Measurements from ENCODE around the gene ACO1. TPM values are rescaled to one million over a fixed set of nuclear protein-coding genes. Genes with fewer than 3 reads are reported as not detected.
A peak's percentile ranks its signal among the peaks of the same experiment; 100 is the strongest.

Gene ACO1
- total and polyA plus RNA-seq, 9 of the 15 experiments (the other 6 are each of a cell fraction or from before 2014, with no cell fraction given), result 0.96 to 29.7 (median 16.9) TPM

- in situ Hi-C loops (cut with MboI) (loop anchor here (25.0 kb wide), 1 partner anchor 861 kb away; the partner anchor contains the start of gene SPINK4), intact Hi-C loops (cut with micrococcal nuclease) (no loop called here)
- H3K4me2 ChIP-seq (ENCODE audit: insufficient read depth, low read length), result no peak overlapping the region
- H3K9me3 ChIP-seq (replicated peaks; ENCODE audit: control insufficient read depth, insufficient read depth, low read depth, low read length), result no peaks in the 10 kb centered on the region
- H3K27ac ChIP-seq (ENCODE audit: extremely low read depth, low read depth, low read length), result no peak overlapping the region
- ChIA-PET POLR2A (no interaction called here), CTCF (ENCODE audit: low intra/inter-chr PET ratio) (interaction anchor here (1.3 kb wide), 1 partner anchor 592 kb away, joined by 4 read pairs; no protein-coding TSS in a partner anchor)
- DNase-seq (ENCODE audit: extremely low read depth in 1 of 4, low spot score in 3 of 4) (no peak), ATAC-seq (peak; percentile 37; the same call in 1 of the 3 replicates), FAIRE-seq (no peak)
- H4K20me1 ChIP-seq (replicated peaks; ENCODE audit: control insufficient read depth, insufficient read depth, low read length), result no peaks in the 10 kb centered on the region
- H3K9ac ChIP-seq (ENCODE audit: insufficient read depth in 1 of 2, low read depth in 2 of 2, low read length in 2 of 2), result no peak overlapping the region
- H3K4me1 ChIP-seq (replicated peaks in 1 of 2; ENCODE audit: control insufficient read depth in 2 of 2, insufficient read depth in 2 of 2, low read length in 2 of 2), result no peaks in the 10 kb centered on the region
- WGBS (ENCODE audit: insufficient coverage, low coverage, missing lambda C conversion rate), result 0% methylated on average over 1 of the region's 2 CpGs
- no peaks in the 10 kb centered on the region for H3K79me2 ChIP-seq (ENCODE audit: control insufficient read depth, insufficient read depth, low read length)
- H3K9me1 ChIP-seq (ENCODE audit: control insufficient read depth, insufficient read depth, low read length), result no peaks in the 10 kb centered on the region
- TF ChIP-seq ATF3 (IDR thresholded peaks at IDR 0.05) (peak; percentile 35; the same call in 1 of the 2 replicates), ATF3 (CRISPR knock-in tag; conservative IDR thresholded peaks at IDR 0.05) (no peak), NCOA6 (IDR thresholded peaks at IDR 0.05) (no peak), ATF7 (IDR thresholded peaks at IDR 0.05) (peak; percentile 82), ZNF316 (IDR thresholded peaks at IDR 0.05) (0 out of 2 replicates have a peak, but pooled peaks have one; percentile 5), PATZ1 (CRISPR knock-in tag; IDR thresholded peaks at IDR 0.05; ENCODE audit: borderline replicate concordance) (no peak), MYBL2 (IDR thresholded peaks at IDR 0.05; ENCODE audit: low read depth) (no peak), MYBL2 (CRISPR knock-in tag; IDR thresholded peaks at IDR 0.05; ENCODE audit: borderline replicate concordance) (no peak), MAX (CRISPR knock-in tag; IDR thresholded peaks at IDR 0.05) (no peak)
- H3K36me3 ChIP-seq (ENCODE audit: control insufficient read depth, insufficient read depth, low read length), result no peaks in the 10 kb centered on the region
- no peak overlapping the region for H2AFZ ChIP-seq (ENCODE audit: low read depth, low read length)
- H3K4me3 ChIP-seq, result no peak overlapping the region
- no peaks in the 10 kb centered on the region for H3K27me3 ChIP-seq (ENCODE audit: control insufficient read depth in 2 of 2, insufficient read depth in 2 of 2, low read length in 2 of 2)
- no TSS peak for BruUV-seq (replicated peaks)
Measured at GRCh38 chr9:32376285-32376684, 8.2 kb upstream of the ACO1 start.

All from K562 (cell line).